Body of pancreas (tissue), 4 donors: Measurements from ENCODE around the gene VEZF1.

Experiments
- POLR2A ChIP-seq, 3 donors: fragments of 450-650 bp; IDR thresholded peaks; one replicate each; pipeline ENCODE4 v1.6.1; 2016; ENCODE audit warnings: antibody characterized with exemption in 3 of 3, mild to moderate bottlenecking in 2 of 3
- TF ChIP-seq, protein P1 (sequence below), 7 experiments: fragments of 450-650 bp in 4 of 7; fragments of 200-600 bp in 3 of 7; sonication (generic) in 3 of 7; IDR thresholded peaks; one replicate each; pipeline ENCODE4 v1.5.1; 2016 to 2019; ENCODE audit warnings: antibody characterized with exemption in 7 of 7

DNA sequence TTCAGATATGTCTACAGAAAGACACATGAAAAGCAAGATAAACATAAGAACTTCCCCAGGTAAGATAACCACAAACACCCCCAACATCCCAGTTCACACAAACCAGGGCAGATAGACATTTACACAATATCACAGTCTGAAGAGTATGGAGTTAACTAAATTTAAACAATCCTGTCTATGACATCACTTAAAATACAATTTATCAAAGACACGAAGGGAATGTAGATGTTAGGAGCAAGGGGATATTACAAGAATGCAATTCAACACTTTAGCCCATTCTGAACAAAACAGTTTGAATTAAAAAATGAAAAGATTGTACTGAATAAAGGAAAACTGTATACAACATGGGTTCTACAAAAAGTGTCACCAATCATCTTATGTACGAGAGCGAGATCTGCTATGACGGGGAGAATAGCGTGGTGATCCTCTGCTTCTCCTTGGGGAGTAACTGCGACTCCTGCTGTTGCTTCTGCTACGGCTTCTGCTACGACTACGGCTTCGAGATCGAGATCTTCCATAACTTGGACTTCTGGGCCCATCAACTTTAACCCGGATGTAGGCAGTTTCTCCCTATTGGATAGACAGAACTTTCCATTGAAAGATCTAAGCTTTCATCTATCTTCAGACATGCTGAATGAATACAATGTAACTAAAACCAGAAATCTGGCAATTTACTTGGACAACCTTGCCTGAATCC lies 17.1 kb upstream of the VEZF1 start:
- no peak for TF ChIP-seq POLR2A (IDR thresholded peaks at IDR 0.05)
- TF ChIP-seq, protein P1, sequence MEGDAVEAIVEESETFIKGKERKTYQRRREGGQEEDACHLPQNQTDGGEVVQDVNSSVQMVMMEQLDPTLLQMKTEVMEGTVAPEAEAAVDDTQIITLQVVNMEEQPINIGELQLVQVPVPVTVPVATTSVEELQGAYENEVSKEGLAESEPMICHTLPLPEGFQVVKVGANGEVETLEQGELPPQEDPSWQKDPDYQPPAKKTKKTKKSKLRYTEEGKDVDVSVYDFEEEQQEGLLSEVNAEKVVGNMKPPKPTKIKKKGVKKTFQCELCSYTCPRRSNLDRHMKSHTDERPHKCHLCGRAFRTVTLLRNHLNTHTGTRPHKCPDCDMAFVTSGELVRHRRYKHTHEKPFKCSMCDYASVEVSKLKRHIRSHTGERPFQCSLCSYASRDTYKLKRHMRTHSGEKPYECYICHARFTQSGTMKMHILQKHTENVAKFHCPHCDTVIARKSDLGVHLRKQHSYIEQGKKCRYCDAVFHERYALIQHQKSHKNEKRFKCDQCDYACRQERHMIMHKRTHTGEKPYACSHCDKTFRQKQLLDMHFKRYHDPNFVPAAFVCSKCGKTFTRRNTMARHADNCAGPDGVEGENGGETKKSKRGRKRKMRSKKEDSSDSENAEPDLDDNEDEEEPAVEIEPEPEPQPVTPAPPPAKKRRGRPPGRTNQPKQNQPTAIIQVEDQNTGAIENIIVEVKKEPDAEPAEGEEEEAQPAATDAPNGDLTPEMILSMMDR (IDR thresholded peaks at IDR 0.05): no peak
